C4-2B (cell line): ENCODE measurements around the gene GJA3.
A peak's percentile ranks its signal among the peaks of the same experiment; 100 is the strongest.

Experiments used
- H3K27ac ChIP-seq: fragments of 450-650 bp; 2 replicates; pipeline ENCODE4 v1.5.1; 2017
- CTCF ChIP-seq: fragments of 450-650 bp; conservative IDR thresholded peaks from 2 replicates; pipeline ENCODE4 v1.5.1; 2017; ENCODE audit warnings: mild to moderate bottlenecking
- ZFX ChIP-seq: fragments of 450-650 bp; IDR thresholded peaks from 2 replicates; pipeline ENCODE4 v1.6.1; 2017

The GJA3 gene

GRCh38 chr13:20173116-20173746 lies 12.4 kb upstream of the GJA3 start:
- TF ChIP-seq CTCF = no peak
- no peak for TF ChIP-seq ZFX
- peak overlapping the region; percentile 74 for H3K27ac ChIP-seq

- TF ChIP-seq ZFX (no peak), CTCF (no peak)
- H3K27ac ChIP-seq = peak overlapping the region; percentile 77
Observed at GRCh38 chr13:20171364-20171763, 10.5 kb upstream of the GJA3 start.

- peak overlapping the region; percentile 77 for H3K27ac ChIP-seq
- TF ChIP-seq CTCF (no peak), ZFX (no peak)
Observed at GRCh38 chr13:20170921-20171320, 10.1 kb upstream of the GJA3 start.

GRCh38 chr13:20168396-20168795 lies 7.5 kb upstream of the GJA3 start:
- peak overlapping the region; percentile 3 for H3K27ac ChIP-seq
- no peak for TF ChIP-seq ZFX
- no peak for TF ChIP-seq CTCF

GRCh38 chr13:20165417-20166257 lies 4.8 kb upstream of the GJA3 start:
- H3K27ac ChIP-seq = peak overlapping the region; percentile 12; the same call in 1 of the 2 replicates
- no peak for TF ChIP-seq ZFX
- TF ChIP-seq CTCF = no peak

- no peak for TF ChIP-seq ZFX
- TF ChIP-seq CTCF = no peak
- H3K27ac ChIP-seq = no peak overlapping the region
Observed at GRCh38 chr13:20161951-20162300, 1.1 kb upstream of the GJA3 start.

GRCh38 chr13:20161275-20161950 lies 561 bp upstream of the GJA3 start:
- H3K27ac ChIP-seq = no peak overlapping the region
- TF ChIP-seq ZFX (no peak), CTCF (no peak)
